HUDEP-2 (cell line): ENCODE measurements around the gene NXPH3.

ENCODE experiments used
- DNase-seq, 76 experiments: peaks; one replicate each; lab custom pipeline; 2025; ENCODE audit not compliant: unreplicated experiment in 76 of 76; lab: John Stamatoyannopoulos, UW

Gene NXPH3

GRCh38 chr17:49618028-49618611, 42.4 kb downstream of the NXPH3 start:
- DNase-seq: no peak

- no peak for DNase-seq
Observed at GRCh38 chr17:49621420-49621819, 45.7 kb downstream of the NXPH3 start.

DNA sequence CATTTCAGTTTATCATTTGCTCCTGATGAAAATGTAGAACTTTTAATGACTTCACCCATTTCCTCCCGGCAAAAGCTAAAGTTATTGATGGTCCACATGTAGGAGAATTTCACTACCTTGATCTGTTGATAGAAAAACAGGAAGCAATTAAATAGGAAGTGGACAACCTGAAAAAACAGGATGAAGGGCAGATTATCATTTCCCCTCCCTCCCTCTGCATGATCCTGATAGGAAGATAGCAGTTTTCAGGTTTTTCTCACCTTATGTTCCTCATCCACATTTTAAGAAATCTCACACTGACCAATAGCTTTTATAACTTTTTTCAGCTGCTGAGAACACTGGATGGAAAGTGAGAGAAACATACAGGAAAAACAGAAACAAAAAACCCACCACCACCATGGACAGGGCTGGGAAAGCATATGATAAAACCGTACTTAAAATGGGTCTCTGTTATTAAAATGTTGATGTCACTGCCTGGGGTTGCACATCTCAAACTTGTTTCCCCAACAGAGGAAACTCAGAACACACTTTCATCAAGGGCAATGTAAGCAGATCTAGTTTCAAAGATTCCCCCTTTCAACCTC, 46.4 kb downstream of the NXPH3 start:
- no peak for DNase-seq

DNA sequence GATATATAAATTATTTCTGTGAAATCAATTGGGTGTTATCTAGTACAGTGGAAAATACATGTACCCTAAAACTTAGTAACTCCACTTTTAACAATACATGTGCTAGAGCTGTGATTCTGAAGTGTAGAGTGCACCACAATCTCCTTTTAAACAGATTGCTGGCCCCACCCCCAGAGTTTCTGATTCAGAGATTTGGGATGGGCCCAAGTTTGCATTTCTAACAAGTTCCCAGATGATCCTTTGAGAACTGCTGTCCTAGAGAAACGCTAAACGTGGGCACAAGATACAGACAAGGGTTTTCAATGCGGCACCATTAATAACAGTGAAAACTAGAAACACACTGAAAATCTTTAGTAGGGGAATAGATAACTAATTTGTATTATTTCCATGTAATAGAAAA, 49.2 kb downstream of the NXPH3 start:
- DNase-seq: no peak

DNA sequence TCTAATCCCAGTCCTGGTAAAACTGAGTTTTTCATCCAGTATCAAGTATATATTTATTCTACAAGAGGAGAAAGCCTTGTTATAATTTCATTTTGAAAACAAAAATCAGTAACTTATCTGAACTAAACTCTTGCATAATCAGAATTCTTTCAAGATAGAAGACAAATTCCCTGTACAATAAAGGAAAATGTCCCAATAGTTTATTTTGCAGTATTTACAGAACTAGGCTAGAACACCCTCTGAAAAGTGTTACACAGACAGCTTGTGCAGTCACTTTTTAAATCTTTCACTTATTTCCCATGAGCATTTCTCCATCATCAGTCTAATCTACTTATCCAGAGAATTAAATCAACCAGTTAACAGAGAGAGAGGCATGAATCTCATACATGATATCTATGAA, 53.8 kb downstream of the NXPH3 start:
- DNase-seq: no peak

- DNase-seq: no peak
Observed at GRCh38 chr17:49630113-49630900, 54.6 kb downstream of the NXPH3 start.

GRCh38 chr17:49631496-49631895, 55.8 kb downstream of the NXPH3 start:
- DNase-seq: no peak
